Transverse colon (tissue), 4 donors: ENCODE results near the gene PKN1. TPM values are rescaled to one million over a fixed set of nuclear protein-coding genes. Genes with fewer than 3 reads are reported as not detected.
A peak's percentile ranks its signal among the peaks of the same experiment; 100 is the strongest.

Experiments used
- DNase-seq: peaks from one replicate; pipeline ENCODE4 v3.0.0-alpha.2; 2019
- H3K27ac ChIP-seq, 4 donors: fragments of 200-600 bp; sonication (generic); 2 replicates each; pipeline ENCODE4 v1.5.1; 2016 to 2018; ENCODE audit warnings: inconsistent platforms in 4 of 4
- H3K27me3 ChIP-seq: fragments of 200-600 bp; sonication (generic); 2 replicates; pipeline ENCODE4 v1.5.1; 2017; ENCODE audit warnings: inconsistent platforms
- H3K36me3 ChIP-seq, 4 donors: fragments of 200-600 bp; sonication (generic); 2 replicates each; pipeline ENCODE4 v1.5.1; 2017 to 2019; ENCODE audit warnings: inconsistent platforms in 4 of 4
- H3K4me1 ChIP-seq, 4 donors: fragments of 200-600 bp; sonication (generic); 2 replicates each; pipeline ENCODE4 v1.5.1; 2017 to 2020; ENCODE audit warnings: inconsistent platforms in 4 of 4
- H3K4me3 ChIP-seq, 4 donors: fragments of 200-600 bp; sonication (generic); 1 replicate in 1 of 4; 2 replicates in 3 of 4; pipeline versions ENCODE4 v1.5.1 to v1.6.1; 2017 to 2019; ENCODE audit warnings: inconsistent platforms in 4 of 4
- H3K9me3 ChIP-seq, 2 donors: fragments of 200-600 bp; sonication (generic); 2 replicates each; pipeline ENCODE4 v1.5.1; 2017 to 2019; ENCODE audit warnings: inconsistent platforms in 2 of 2
- EP300 ChIP-seq: sonication (generic); formaldehyde crosslinking; IDR thresholded peaks from one replicate; pipeline ENCODE4 v1.6.1; 2017; ENCODE audit warnings: antibody characterized with exemption, low read depth
- POLR2A ChIP-seq: fragments of 450-650 bp; IDR thresholded peaks from one replicate; pipeline ENCODE4 v1.6.1; 2016; ENCODE audit warnings: antibody characterized with exemption, mild to moderate bottlenecking, moderate library complexity
- POLR2AphosphoS5 ChIP-seq, 3 donors: sonication (generic); formaldehyde crosslinking; IDR thresholded peaks; one replicate each; pipeline ENCODE4 v1.6.1; 2016; ENCODE audit warnings: antibody characterized with exemption in 3 of 3
- WGBS, 2 donors: methylation state at CpG; one replicate each; pipeline ENCODE4 v1.1.5; 2018; ENCODE audit warnings: low coverage in 1 of 2; 5-methylcytosine and 5-hydroxymethylcytosine counted together
- in situ Hi-C, 4 donors: fragments of 200-750 bp; cut with MboI; loops; one replicate each; pipeline versions ENCODE4 v1.15.0 to v1.15.1; 2017; ENCODE audit warnings: low sequenced_read_pairs in 3 of 4, low pct_ligation_motif_present in 1 of 4, low pct_unique_long_range_greater_than_20kb in 1 of 4
- intact Hi-C: fragments of 100-400 bp; cut with DNase I; formaldehyde crosslinking; loops from one replicate; pipeline ENCODE4 v1.15.1; 2023; ENCODE audit warnings: low total_unique reads
- total RNA-seq, 4 donors: library from RNA; depleted of rRNA; stranded (reverse); fragments of >200 nt; gene quantifications; one replicate each; pipeline ENCODE4 v1.1.0, GENCODE V29; 2016
- TF ChIP-seq, protein P1 (sequence below), 5 experiments: fragments of 200-600 bp in 3 of 5; fragments of 450-650 bp in 2 of 5; sonication (generic) in 3 of 5; IDR thresholded peaks; 1 replicate in 2 of 5; 2 replicates in 3 of 5; pipeline ENCODE4 v1.5.1; 2016 to 2017; ENCODE audit warnings: antibody characterized with exemption in 5 of 5, inconsistent platforms in 3 of 5, mild to moderate bottlenecking in 2 of 5, moderate library complexity in 1 of 5

Gene PKN1
- total RNA-seq, 4 donors from 2014 or later, result 29.1 to 129 (median 55.0) TPM

DNA sequence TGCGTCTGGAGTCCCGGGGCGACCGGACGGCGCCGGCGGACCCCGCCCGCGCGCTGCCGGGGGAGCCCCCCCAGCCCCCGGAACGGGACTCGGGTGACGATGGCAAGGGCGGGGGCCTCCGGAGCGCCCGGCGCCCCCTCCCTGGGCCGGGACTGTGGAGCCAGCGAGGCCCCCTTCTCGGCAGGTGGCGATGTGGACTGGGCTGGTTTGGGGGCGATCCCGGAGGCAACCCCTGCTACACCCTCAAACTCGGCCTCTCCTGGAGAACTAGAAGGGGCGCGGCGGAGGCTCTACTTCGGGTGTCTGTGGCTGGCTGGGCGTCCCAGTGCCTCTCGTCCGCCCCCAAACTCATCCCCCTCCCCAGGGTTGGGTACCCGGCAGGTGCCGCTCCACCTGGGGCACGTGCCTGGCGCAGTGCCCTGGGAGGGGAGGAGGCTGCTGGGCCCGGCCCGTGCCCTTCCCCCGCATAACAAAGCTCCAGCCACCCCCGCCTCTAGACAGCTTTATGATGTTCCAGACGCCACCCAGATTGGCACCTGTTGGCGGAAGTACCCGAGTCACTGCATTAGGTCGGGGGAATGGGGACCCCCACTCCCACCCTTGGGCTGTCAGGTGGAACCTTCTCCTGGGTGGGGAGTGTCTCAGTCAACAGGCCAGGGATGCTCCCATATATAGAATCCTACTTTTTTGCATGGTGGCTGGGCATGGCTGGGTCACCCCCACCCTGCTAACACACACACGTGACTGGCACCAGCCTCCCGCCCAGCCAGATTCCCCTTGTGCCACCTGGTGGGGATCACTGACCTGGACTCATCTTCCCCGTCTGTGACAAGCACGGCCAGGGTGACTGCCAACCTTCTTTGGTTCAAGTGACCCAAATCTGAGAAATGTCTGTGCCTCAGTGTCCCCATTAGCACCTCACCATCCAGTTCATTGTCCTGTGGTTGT is 722 bp downstream of the PKN1 start:
- H3K36me3 ChIP-seq, result no peaks in the 10 kb centered on the region
- H3K27me3 ChIP-seq, result peaks cover 18% of the 10 kb centered on the region
- no peak for TF ChIP-seq POLR2AphosphoS5 (IDR thresholded peaks at IDR 0.05)
- TF ChIP-seq, protein P1, sequence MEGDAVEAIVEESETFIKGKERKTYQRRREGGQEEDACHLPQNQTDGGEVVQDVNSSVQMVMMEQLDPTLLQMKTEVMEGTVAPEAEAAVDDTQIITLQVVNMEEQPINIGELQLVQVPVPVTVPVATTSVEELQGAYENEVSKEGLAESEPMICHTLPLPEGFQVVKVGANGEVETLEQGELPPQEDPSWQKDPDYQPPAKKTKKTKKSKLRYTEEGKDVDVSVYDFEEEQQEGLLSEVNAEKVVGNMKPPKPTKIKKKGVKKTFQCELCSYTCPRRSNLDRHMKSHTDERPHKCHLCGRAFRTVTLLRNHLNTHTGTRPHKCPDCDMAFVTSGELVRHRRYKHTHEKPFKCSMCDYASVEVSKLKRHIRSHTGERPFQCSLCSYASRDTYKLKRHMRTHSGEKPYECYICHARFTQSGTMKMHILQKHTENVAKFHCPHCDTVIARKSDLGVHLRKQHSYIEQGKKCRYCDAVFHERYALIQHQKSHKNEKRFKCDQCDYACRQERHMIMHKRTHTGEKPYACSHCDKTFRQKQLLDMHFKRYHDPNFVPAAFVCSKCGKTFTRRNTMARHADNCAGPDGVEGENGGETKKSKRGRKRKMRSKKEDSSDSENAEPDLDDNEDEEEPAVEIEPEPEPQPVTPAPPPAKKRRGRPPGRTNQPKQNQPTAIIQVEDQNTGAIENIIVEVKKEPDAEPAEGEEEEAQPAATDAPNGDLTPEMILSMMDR (IDR thresholded peaks at IDR 0.05), result peak in 2 of 5 experiments; percentile 7 to 34
- no peak for TF ChIP-seq POLR2A
- no peak for TF ChIP-seq EP300
- in situ Hi-C loops, result no loop called here
- 4% methylated on average over 17 of the region's 52 CpGs; no CpG with 5 or more reads in 1 of the 2 donors for WGBS, 2 donors
- H3K27ac ChIP-seq, result peak overlapping the region; percentile 73 to 94 (median 87)
- H3K9me3 ChIP-seq, result no peaks in the 10 kb centered on the region
- H3K4me3 ChIP-seq, result peak overlapping the region; percentile 59 to 85 (median 74)
- intact Hi-C loops, result no loop called here
- peak; percentile 75 for DNase-seq
- H3K4me1 ChIP-seq, result peaks cover 14 to 34% (median 28%) of the 10 kb centered on the region in 4 donors

DNA sequence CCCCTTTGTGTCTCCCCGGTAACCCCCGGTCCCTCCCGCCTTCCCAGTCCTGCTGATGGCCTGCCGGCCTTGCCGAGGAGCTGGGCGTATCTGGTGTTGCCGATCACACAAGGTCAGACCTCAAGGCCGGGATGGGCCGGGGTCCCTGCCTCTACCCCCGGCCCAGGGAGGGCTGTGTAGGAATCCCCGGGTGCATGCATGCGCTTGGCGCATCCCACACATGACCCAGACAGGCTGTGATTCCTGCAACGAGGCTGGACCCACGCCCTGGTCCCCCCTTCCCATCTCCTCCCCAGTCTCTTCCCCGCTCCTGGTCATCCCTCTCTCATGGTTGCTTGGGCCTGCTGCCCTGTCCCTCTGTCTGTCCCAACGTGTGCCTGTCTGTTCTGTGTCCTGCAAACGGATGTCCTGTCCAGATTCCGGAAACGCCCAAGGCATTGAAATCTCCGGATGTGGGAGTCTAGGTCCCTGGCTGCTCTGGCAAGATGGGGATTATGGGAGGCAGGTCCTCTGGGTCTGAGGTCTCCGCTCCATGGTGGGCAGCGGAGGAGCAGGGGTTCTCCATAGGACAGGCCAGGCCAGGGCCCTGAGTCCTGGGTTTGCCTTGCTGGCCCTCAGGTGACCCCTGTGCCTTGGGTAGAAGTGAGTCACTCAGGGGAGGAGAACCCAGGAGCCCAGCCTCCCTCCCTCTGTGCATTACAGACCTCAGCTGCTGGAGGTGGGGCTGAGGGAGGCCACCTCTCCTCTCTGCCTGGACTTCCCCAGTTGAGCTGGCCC is 1.6 kb downstream of the PKN1 start:
- TF ChIP-seq POLR2A (no peak), POLR2AphosphoS5 (IDR thresholded peaks at IDR 0.05) (peak in 1 of 3 donors; percentile 16), EP300 (no peak)
- TF ChIP-seq, protein P1 (IDR thresholded peaks at IDR 0.05), result no peak
- peak; percentile 59 for DNase-seq
- H3K9me3 ChIP-seq, result no peaks in the 10 kb centered on the region
- H3K36me3 ChIP-seq, result no peaks in the 10 kb centered on the region
- peak overlapping the region; percentile 73 to 94 (median 87) for H3K27ac ChIP-seq
- WGBS, 2 donors, result 55% methylated on average over 23 of the region's 23 CpGs; no CpG with 5 or more reads in 1 of the 2 donors
- H3K4me1 ChIP-seq, result peaks cover 14 to 39% (median 31%) of the 10 kb centered on the region in 4 donors
- H3K4me3 ChIP-seq, result peak overlapping the region in 2 of 4 donors; percentile 82 to 85
- peaks cover 18% of the 10 kb centered on the region for H3K27me3 ChIP-seq
- intact Hi-C loops, result no loop called here
- in situ Hi-C loops, result no loop called here

DNA sequence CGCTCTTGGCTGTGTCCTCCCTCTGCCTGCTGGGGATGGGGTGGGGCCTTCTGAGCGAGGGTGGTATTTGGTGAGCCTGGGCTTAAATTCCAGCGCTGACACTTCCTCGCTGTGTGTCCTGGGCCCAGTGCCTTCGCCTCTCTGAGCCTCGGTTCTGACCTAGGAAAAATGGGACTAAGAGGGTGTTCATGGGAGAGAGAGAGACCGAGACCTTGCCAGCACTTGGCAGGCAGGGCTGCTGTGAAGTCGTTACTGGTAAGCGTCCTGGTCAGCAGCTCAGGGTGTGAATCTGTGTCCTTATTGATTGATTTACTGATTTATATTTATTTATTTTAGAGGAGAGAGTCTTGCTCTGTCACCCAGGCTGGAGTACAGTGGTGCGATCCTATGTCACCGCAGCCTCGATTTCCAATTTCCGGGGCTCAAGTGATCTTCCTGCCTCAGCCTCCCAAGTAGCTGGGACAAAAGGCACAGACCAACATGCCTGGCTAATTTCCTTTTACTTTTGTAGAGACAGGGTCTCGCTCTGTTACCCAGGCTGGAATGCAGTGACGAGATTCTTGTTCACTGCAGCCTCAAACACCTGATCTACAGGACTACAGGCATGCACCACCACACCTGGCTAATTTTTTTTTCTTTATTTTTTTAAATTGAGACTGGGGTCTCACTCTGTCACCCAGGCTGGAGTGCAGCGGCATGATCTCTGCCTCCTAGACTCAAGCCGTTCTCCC is 2.4 kb downstream of the PKN1 start:
- Histone ChIP-seq H3K4me1 (peaks cover 18 to 44% (median 34%) of the 10 kb centered on the region in 4 donors), H3K27me3 (peaks cover 18% of the 10 kb centered on the region), H3K9me3 (no peaks in the 10 kb centered on the region), H3K27ac (peak overlapping the region; percentile 73 to 94 (median 87)), H3K36me3 (no peaks in the 10 kb centered on the region), H3K4me3 (no peak overlapping the region)
- intact Hi-C loops, result no loop called here
- DNase-seq, result no peak
- WGBS, 2 donors, result 72 to 100% methylated on average over 2 to 17 of the region's 17 CpGs
- no peak for TF ChIP-seq POLR2AphosphoS5 (IDR thresholded peaks at IDR 0.05)
- TF ChIP-seq POLR2A, result no peak
- TF ChIP-seq, protein P1 (IDR thresholded peaks at IDR 0.05), result no peak
- in situ Hi-C loops, result no loop called here
